Body of pancreas (tissue), 4 donors: ENCODE measurements around the gene DHRS4.
"Not testable (repeated sequence)": the region's sequence is repeated elsewhere in the genome, so short reads cannot be mapped to it uniquely, and the experiment has no call there.

Source experiments
- POLR2A ChIP-seq, 3 donors: fragments of 450-650 bp; IDR thresholded peaks; one replicate each; pipeline ENCODE4 v1.6.1; 2016; ENCODE audit warnings: antibody characterized with exemption in 3 of 3, mild to moderate bottlenecking in 2 of 3
- TF ChIP-seq, protein P1 (sequence below), 7 experiments: fragments of 450-650 bp in 4 of 7; fragments of 200-600 bp in 3 of 7; sonication (generic) in 3 of 7; IDR thresholded peaks; one replicate each; pipeline ENCODE4 v1.5.1; 2016 to 2019; ENCODE audit warnings: antibody characterized with exemption in 7 of 7

DNA sequence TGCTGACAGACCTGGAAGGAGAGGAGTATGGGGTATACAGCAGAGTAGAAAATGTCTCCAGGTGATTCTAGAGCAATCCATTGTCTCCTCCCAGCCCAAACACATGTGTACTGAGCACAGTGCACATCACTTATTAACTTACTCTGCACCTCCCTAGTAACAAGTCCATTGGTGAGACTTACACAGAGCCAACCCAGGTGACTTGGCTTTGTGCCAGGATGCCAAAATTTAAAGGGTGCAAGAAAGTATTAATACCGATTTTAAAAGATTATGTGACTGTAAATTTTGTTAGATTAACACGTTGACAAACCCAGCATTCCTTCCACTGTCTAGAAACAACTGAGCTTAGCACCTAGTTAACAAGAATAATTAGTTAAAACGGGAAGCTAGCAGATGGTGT is 39.5 kb downstream of the DHRS4 start:
- TF ChIP-seq, protein P1, sequence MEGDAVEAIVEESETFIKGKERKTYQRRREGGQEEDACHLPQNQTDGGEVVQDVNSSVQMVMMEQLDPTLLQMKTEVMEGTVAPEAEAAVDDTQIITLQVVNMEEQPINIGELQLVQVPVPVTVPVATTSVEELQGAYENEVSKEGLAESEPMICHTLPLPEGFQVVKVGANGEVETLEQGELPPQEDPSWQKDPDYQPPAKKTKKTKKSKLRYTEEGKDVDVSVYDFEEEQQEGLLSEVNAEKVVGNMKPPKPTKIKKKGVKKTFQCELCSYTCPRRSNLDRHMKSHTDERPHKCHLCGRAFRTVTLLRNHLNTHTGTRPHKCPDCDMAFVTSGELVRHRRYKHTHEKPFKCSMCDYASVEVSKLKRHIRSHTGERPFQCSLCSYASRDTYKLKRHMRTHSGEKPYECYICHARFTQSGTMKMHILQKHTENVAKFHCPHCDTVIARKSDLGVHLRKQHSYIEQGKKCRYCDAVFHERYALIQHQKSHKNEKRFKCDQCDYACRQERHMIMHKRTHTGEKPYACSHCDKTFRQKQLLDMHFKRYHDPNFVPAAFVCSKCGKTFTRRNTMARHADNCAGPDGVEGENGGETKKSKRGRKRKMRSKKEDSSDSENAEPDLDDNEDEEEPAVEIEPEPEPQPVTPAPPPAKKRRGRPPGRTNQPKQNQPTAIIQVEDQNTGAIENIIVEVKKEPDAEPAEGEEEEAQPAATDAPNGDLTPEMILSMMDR (IDR thresholded peaks at IDR 0.05), result not testable (repeated sequence)
- not testable (repeated sequence) for TF ChIP-seq POLR2A (IDR thresholded peaks at IDR 0.05)
